NCI-H2171 treated with DMSO at 0.1 percent for 48 hours (cell line): ENCODE measurements around the gene FEV.

Experiments used
- DNase-seq: peaks from one replicate; lab custom pipeline; 2025; lab: John Stamatoyannopoulos, UW

Gene FEV

GRCh38 chr2:218975060-218975777 is 9.8 kb downstream of the FEV start:
- DNase-seq: no peak

- no peak for DNase-seq
Measured at GRCh38 chr2:218970894-218971293, 14.1 kb downstream of the FEV start.

- DNase-seq: peak; percentile 62
Measured at GRCh38 chr2:218964041-218964771, 20.8 kb downstream of the FEV start.

GRCh38 chr2:218963601-218964000 is 21.4 kb downstream of the FEV start:
- no peak for DNase-seq

GRCh38 chr2:218962859-218963492 is 22.0 kb downstream of the FEV start:
- peak; percentile 95 for DNase-seq

- DNase-seq: peak; percentile 75
Measured at GRCh38 chr2:218961651-218962570, 23.1 kb downstream of the FEV start.

- DNase-seq: peak; percentile 72
Measured at GRCh38 chr2:218961229-218961628, 23.8 kb downstream of the FEV start.

GRCh38 chr2:218960309-218961165 is 24.4 kb downstream of the FEV start:
- peak; percentile 61 for DNase-seq

GRCh38 chr2:218959761-218960308 is 25.1 kb downstream of the FEV start:
- DNase-seq: peak; percentile 53

- peak; percentile 94 for DNase-seq
Measured at GRCh38 chr2:218959141-218959731, 25.7 kb downstream of the FEV start, which contains the start of gene CDK5R2. CDK5R2 (plus strand) TSS chr2:218959666; CDS start chr2:218959821, 155 bp downstream.

GRCh38 chr2:218958276-218958675 is 26.7 kb downstream of the FEV start:
- no peak for DNase-seq

- no peak for DNase-seq
Measured at GRCh38 chr2:218957671-218958070, 27.3 kb downstream of the FEV start.

GRCh38 chr2:218956039-218956438 is 28.9 kb downstream of the FEV start:
- no peak for DNase-seq

- no peak for DNase-seq
Measured at GRCh38 chr2:218954541-218955300, 30.3 kb downstream of the FEV start.

- no peak for DNase-seq
Measured at GRCh38 chr2:218953366-218953954, 31.5 kb downstream of the FEV start.

- no peak for DNase-seq
Measured at GRCh38 chr2:218952160-218952559, 32.8 kb downstream of the FEV start.

- no peak for DNase-seq
Measured at GRCh38 chr2:218946621-218947020, 38.4 kb downstream of the FEV start.

GRCh38 chr2:218944759-218945404 is 40.1 kb downstream of the FEV start:
- no peak for DNase-seq
